Stimulated activated CD4-positive, alpha-beta T cell treated with anti-CD3 and anti-CD28 coated beads, Interleukin-15, amount 100 ng/mL, for 1 hour (primary cell): Measurements from ENCODE around the gene DHRS7.
"Not testable (repeated sequence)": the region's sequence is repeated elsewhere in the genome, so short reads cannot be mapped to it uniquely, and the experiment has no call there.

ENCODE experiments used
- DNase-seq, 2 donors: peaks; one replicate each; pipeline ENCODE4 v3.0.0-alpha.2; 2020; ENCODE audit warnings: low read depth in 1 of 2, low spot score in 1 of 2

The DHRS7 gene

GRCh38 chr14:60151715-60152114, 13.5 kb downstream of the DHRS7 start:
- DNase-seq: peak; percentile 28 to 39

- DNase-seq: no peak
Measured at GRCh38 chr14:60134702-60135101, 30.5 kb downstream of the DHRS7 start.

- no peak for DNase-seq
Measured at GRCh38 chr14:60133487-60133886, 31.7 kb downstream of the DHRS7 start.

- DNase-seq: no peak
Measured at GRCh38 chr14:60125918-60126317, 39.3 kb downstream of the DHRS7 start.

GRCh38 chr14:60116181-60116580, 49.0 kb downstream of the DHRS7 start:
- no peak for DNase-seq

- DNase-seq: no peak
Measured at GRCh38 chr14:60114881-60115280, 50.3 kb downstream of the DHRS7 start.

GRCh38 chr14:60111732-60112131, 53.5 kb downstream of the DHRS7 start:
- no peak for DNase-seq

- no peak for DNase-seq
Measured at GRCh38 chr14:60107477-60107876, 57.7 kb downstream of the DHRS7 start.

- no peak for DNase-seq
Measured at GRCh38 chr14:60106339-60106738, 58.9 kb downstream of the DHRS7 start.

- no peak for DNase-seq
Measured at GRCh38 chr14:60102389-60102788, 62.8 kb downstream of the DHRS7 start.

- DNase-seq: no peak
Measured at GRCh38 chr14:60101786-60102185, 63.4 kb downstream of the DHRS7 start.

GRCh38 chr14:60099855-60100254, 65.3 kb downstream of the DHRS7 start:
- DNase-seq: not testable (repeated sequence)

GRCh38 chr14:60097974-60098373, 67.2 kb downstream of the DHRS7 start:
- DNase-seq: no peak

- DNase-seq: no peak
Measured at GRCh38 chr14:60095781-60096450, 69.3 kb downstream of the DHRS7 start.

- DNase-seq: no peak
Measured at GRCh38 chr14:60095231-60095630, 70.0 kb downstream of the DHRS7 start.

GRCh38 chr14:60094306-60094897, 70.8 kb downstream of the DHRS7 start:
- no peak for DNase-seq
